Measurements from ENCODE around the gene IFT80.

Gene IFT80

DNA sequence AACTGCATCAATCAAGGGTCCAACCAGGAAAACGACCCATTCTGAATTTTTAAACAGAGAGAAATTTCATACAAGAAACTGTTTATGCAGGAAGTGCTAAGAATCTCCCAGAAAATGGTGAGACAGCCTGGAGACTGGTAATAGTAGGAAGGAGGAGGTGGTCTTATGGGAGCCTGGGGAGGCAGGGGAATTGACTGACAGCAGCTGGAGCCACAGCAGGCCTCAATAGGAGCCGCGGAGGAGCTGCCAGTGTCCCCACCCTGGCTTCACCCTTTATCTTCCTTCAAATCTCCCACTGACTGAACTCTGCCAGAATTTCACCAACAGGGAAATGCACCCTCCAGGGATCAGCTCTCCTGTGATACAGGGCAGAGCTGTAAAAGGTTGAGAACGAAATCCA is 181.3 kb downstream of the IFT80 start:
- Histone ChIP-seq H3K4me1 (ENCODE audit: control insufficient read depth in 1 of 2, insufficient read depth in 2 of 2, low read length in 2 of 2) (no peaks in the 10 kb centered on the region), H3K9me3 (ENCODE audit: control insufficient read depth in 1 of 2, low read length in 2 of 2) (no peaks in the 10 kb centered on the region), H3K27ac (ENCODE audit: low read depth, low read length) (no peak overlapping the region), H3K4me3 (ENCODE audit: low read depth in 1 of 2, low read length in 2 of 2) (no peak overlapping the region), H3K9ac (ENCODE audit: low read depth in 1 of 2, low read length in 2 of 2) (no peak overlapping the region), H3K36me3 (ENCODE audit: control insufficient read depth in 1 of 2, insufficient read depth in 2 of 2, low read length in 2 of 2) (no peaks in the 10 kb centered on the region), H3K27me3 (ENCODE audit: control insufficient read depth in 1 of 2, insufficient read depth in 2 of 2, low read length in 2 of 2) (peaks cover 0 to 2% of the 10 kb centered on the region in 2 donors)

DNA sequence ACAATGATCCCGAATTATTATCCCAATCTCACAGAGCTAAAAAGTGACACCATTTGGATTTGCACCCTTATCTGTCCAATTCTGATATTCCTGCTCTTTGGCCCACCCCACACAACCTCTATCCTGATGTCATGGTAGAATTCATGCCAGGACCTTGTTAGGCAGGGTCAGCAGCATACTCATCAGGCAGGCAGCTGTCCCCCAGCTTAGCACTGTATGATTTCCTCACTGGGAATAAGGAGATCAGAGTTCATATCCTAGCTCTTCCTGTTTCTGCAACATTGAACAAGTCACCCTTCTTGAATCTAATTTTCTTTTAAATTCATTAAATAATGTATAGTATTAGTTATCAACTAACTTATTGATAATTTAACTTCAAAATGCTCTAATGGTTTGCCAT is 185.8 kb downstream of the IFT80 start:
- Histone ChIP-seq H3K27me3 (ENCODE audit: control insufficient read depth in 1 of 2, insufficient read depth in 2 of 2, low read length in 2 of 2) (no peaks in the 10 kb centered on the region), H3K4me3 (ENCODE audit: low read depth in 1 of 2, low read length in 2 of 2) (no peak overlapping the region), H3K36me3 (ENCODE audit: control insufficient read depth in 1 of 2, insufficient read depth in 2 of 2, low read length in 2 of 2) (no peaks in the 10 kb centered on the region), H3K27ac (ENCODE audit: low read depth, low read length) (no peak overlapping the region), H3K4me1 (ENCODE audit: control insufficient read depth in 1 of 2, insufficient read depth in 2 of 2, low read length in 2 of 2) (no peaks in the 10 kb centered on the region), H3K9me3 (ENCODE audit: control insufficient read depth in 1 of 2, low read length in 2 of 2) (no peaks in the 10 kb centered on the region), H3K9ac (ENCODE audit: low read depth in 1 of 2, low read length in 2 of 2) (no peak overlapping the region)

DNA sequence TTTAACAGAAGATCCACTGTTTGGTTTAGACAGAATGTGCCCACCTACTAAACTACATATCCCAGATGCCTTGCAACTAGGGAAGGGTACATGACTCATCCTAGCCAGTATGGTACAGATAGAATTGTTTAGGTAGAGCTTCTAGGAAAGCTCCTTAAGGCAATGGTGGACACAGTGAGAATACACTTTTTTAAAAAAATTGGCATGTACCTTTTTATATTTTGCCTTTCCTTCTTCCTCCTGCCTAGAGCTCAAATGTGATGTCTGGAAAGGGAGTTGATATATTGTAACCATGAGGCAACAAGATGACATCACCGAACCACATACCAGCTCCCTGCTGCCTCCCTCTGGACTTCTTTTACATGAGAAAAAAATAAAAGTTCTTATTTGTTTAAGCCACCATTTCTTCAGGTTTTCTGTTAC is 188.2 kb downstream of the IFT80 start:
- no peak overlapping the region for H3K9ac ChIP-seq (ENCODE audit: low read depth in 1 of 2, low read length in 2 of 2)
- no peaks in the 10 kb centered on the region for H3K9me3 ChIP-seq (ENCODE audit: control insufficient read depth in 1 of 2, low read length in 2 of 2)
- no peaks in the 10 kb centered on the region for H3K4me1 ChIP-seq (ENCODE audit: control insufficient read depth in 1 of 2, insufficient read depth in 2 of 2, low read length in 2 of 2)
- no peak overlapping the region for H3K27ac ChIP-seq (ENCODE audit: low read depth, low read length)
- no peaks in the 10 kb centered on the region for H3K36me3 ChIP-seq (ENCODE audit: control insufficient read depth in 1 of 2, insufficient read depth in 2 of 2, low read length in 2 of 2)
- no peaks in the 10 kb centered on the region for H3K27me3 ChIP-seq (ENCODE audit: control insufficient read depth in 1 of 2, insufficient read depth in 2 of 2, low read length in 2 of 2)
- H3K4me3 ChIP-seq (ENCODE audit: low read depth in 1 of 2, low read length in 2 of 2) = no peak overlapping the region

DNA sequence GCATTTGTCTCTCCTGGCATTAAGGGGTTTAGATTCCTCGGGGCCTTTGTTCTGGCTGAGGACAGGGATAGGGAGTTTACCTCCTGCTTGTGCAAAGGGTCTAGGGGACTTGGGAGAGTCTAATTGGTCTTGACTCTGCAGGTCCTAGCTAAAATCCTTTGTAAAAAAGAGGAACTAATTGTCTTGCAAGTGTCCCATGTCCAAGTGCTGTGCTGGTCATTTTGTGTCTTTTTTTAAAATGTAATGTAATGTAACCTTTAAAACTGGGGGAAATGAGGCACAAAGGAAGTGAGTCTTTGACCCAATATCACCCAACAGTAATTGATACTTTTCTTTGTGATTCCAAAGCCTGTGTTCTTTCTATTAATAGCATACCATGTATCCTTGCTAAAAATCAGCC is 188.7 kb downstream of the IFT80 start:
- Histone ChIP-seq H3K27ac (ENCODE audit: low read depth, low read length) (no peak overlapping the region), H3K9ac (ENCODE audit: low read depth in 1 of 2, low read length in 2 of 2) (no peak overlapping the region), H3K4me3 (ENCODE audit: low read depth in 1 of 2, low read length in 2 of 2) (no peak overlapping the region), H3K4me1 (ENCODE audit: control insufficient read depth in 1 of 2, insufficient read depth in 2 of 2, low read length in 2 of 2) (no peaks in the 10 kb centered on the region), H3K27me3 (ENCODE audit: control insufficient read depth in 1 of 2, insufficient read depth in 2 of 2, low read length in 2 of 2) (no peaks in the 10 kb centered on the region), H3K9me3 (ENCODE audit: control insufficient read depth in 1 of 2, low read length in 2 of 2) (no peaks in the 10 kb centered on the region), H3K36me3 (ENCODE audit: control insufficient read depth in 1 of 2, insufficient read depth in 2 of 2, low read length in 2 of 2) (no peaks in the 10 kb centered on the region)
